NOMO-1 treated with DMSO at 0.1 percent for 48 hours (cell line): ENCODE results near the gene AAMDC.
"Not testable (repeated sequence)": the region's sequence is repeated elsewhere in the genome, so short reads cannot be mapped to it uniquely, and the experiment has no call there.

Source experiments
- DNase-seq: peaks from one replicate; lab custom pipeline; 2025; ENCODE audit not compliant: unreplicated experiment; lab: John Stamatoyannopoulos, UW

Gene AAMDC

DNA sequence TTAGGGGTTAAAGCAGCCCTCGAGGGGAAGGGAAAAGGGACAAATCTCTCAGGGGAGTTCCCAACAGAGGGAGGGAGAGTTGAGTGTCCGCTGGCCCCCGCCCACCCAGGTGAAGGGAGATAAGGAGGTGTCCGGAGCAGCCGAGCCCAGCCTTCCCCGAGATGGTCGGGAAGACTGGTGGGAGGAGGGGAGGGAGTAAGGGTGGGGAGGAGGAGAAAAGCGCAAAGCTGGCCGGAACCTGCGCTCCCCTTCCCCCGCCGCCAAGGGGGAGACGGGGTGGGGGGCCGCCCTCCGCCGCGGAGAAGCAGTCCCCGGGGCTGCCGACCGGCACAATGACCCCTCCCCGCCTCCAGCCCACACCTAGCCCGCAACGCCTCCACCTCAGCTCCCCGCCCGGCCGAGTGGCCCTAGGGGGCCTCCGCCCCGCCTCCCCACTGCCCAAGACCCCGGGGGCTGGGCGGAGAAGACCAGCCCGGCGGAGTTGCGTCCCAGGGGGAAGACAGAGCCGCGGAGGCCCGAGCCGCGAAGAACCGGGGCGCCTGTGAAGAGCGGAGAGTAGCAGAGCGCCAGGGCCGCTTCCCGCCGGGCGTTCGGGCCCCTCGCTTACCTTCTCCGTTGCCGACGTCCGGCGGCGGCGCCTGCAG lies 901 bp upstream of the AAMDC start:
- peak; percentile 9 for DNase-seq

GRCh38 chr11:77821349-77821851 lies 456 bp downstream of the AAMDC start:
- no peak for DNase-seq

DNA sequence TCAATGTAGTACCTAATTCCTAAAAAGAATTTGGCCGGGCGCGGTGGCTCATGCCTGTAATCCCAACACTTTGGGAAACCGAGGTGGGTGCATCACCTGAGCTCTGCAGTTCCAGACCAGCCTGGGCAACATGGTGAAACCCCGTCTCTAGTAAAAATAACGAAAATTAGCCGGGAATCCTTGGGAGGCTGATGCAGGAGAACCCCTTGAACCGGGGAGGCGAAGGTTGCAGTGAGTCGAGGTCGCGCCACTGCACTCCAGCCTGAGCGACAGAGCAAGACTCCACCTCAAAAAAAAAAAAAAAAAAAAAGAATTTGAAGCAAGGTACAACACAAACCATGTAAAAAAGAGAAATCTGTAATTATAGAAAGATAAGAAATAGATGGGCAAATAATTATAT lies 1.2 kb downstream of the AAMDC start:
- DNase-seq: not testable (repeated sequence)

DNA sequence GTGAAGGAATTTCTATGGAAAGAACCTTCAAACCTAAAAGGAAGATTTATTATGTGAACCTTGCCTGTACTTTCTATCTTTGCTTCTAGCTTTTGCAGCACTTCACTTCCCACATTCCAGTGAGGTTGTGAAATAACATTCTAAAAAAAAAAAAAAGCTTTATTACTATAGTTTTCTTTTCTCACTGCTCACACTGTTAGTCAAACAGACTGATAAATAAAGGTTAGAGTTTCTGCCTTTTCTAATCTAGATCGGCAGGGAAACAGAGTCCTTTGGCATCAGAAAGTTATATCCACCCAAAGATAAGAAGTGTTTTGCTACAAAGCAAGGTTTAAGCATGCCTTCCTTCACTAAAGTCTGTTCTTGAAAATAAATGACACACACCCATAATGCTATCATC lies 2.8 kb downstream of the AAMDC start:
- peak; percentile 26 for DNase-seq

- DNase-seq: no peak
These were observed 8.0 kb downstream of the AAMDC start for GRCh38 chr11:77828926-77829325.

GRCh38 chr11:77833302-77833701 lies 12.4 kb downstream of the AAMDC start:
- DNase-seq: no peak

- peak; percentile 66 for DNase-seq
These were observed 21.6 kb downstream of the AAMDC start for GRCh38 chr11:77842441-77843121.

DNA sequence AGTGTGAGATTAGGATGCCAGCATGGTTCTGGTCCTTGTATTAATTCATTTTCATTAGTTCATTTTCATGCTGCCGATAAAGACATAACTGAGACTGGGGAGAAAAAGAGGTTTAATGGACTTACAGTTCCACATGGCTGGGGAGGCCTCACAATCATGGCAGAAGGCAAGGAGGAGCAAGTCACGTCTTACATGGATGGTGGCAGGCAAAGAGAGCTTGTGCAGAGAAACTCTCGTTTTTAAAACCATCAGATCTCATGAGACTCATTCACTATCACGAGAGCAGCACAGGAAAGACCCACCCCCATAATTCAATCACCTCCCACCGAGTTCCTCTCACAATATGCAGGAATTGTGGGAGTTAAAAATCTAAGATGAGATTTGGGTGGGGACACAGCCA lies 22.8 kb downstream of the AAMDC start:
- DNase-seq: not testable (repeated sequence)

DNA sequence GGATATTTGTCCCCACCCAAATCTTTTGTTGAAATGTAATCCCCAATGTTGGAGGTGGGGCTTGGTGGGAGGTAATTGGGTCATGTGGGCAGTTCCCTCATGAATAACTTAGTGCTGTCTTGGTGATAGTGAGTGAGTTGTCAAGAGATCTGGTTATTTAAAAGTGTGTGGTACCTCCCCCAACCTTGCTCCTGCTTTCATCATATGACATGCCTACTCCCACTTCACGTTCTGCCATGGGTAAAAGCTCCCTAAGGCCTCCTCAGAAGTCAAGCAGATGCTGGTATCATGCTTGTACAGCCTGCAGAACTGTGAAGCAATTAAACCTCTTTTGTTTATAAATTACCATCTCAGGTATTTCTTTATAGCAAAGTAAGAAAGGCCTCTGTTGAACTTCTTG lies 30.6 kb downstream of the AAMDC start:
- DNase-seq: no peak

GRCh38 chr11:77854838-77855237 lies 33.9 kb downstream of the AAMDC start:
- DNase-seq: no peak

DNA sequence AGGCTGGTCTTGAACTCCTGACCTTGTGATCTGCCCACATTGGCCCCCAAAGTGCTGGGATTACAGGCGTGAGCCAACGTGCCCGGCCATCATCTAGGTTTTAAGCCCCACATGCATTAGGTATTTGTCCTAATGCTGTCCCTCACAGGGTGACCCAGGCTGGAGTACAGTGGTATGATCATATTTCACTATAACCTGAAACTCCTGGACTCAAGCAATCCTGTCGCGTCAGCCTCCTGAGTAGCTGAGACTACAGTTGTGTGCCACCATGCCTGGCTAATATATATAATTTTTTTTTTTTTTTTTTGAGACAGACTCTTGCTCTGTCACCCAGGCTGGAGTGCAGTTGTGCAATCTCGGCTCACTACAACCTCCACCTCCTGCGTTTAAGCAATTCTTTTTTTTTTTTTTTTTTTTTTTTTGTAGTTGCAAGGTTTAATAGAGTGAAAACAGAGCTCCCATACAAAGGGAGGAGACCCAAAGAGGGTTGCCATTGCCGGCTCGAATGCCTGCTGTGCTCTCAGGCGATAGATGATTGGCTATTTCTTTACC lies 37.0 kb downstream of the AAMDC start:
- not testable (repeated sequence) for DNase-seq

- not testable (repeated sequence) for DNase-seq
These were observed 40.5 kb downstream of the AAMDC start for GRCh38 chr11:77861444-77861843.

- DNase-seq: no peak
These were observed 44.9 kb downstream of the AAMDC start for GRCh38 chr11:77865805-77866204.

DNA sequence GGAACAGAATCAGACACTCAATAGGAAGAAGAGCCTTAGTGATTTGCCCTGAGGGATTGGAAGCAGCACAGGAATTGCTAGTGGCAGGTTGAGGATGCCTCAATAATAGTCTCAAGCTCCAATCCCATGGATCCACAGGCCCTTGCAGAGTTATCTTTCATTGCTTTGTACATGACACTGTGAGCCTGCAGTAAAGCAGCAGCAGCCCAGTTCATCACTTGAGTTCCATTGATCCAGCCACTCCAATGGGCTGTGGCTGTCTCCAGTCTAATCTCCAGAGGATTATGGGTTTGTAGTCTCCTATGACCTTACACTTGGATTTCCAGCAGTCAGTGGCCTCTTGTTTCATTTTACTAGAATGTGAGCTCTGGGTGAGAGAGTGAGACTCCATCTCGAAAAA lies 45.4 kb downstream of the AAMDC start:
- DNase-seq: no peak

GRCh38 chr11:77868744-77869143 lies 47.8 kb downstream of the AAMDC start:
- DNase-seq: no peak

DNA sequence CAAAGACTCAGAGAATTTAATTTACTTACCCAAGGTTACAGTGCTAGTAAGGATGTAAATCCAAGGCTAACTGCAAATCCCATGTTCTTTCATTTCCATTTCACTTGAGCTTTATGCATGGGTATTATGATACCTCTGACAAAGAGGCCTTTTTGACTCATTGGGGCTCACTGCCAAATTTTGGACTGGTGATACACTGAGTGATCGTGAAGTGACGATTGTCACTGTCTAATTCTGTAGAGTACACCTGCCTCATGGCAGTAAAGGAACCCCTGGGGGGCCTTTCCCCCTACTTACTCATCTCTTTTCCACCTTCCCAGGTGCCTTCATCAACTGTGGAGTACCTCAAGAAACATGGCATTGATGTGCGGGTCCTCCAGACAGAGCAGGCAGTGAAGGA lies 50.9 kb downstream of the AAMDC start:
- no peak for DNase-seq

DNA sequence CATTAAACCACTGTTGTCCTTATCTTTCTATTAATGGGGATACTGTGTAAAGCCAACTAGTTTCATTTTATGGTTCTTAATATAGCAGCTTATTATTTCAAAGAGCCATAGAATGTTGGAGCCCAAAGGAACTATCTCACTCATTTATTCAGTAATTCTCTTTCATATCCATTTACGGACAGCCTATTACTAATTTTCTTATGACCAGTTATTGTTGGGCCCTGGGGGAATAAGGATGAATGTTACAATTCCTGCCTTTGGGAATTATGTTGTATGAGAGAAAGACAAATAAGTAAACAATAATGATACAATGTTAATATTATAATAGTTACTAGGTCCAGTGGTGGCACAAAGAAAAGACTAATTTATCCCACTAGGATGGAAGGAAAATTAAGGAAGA lies 52.4 kb downstream of the AAMDC start:
- no peak for DNase-seq

- no peak for DNase-seq
These were observed 53.3 kb downstream of the AAMDC start for GRCh38 chr11:77874206-77874605.

DNA sequence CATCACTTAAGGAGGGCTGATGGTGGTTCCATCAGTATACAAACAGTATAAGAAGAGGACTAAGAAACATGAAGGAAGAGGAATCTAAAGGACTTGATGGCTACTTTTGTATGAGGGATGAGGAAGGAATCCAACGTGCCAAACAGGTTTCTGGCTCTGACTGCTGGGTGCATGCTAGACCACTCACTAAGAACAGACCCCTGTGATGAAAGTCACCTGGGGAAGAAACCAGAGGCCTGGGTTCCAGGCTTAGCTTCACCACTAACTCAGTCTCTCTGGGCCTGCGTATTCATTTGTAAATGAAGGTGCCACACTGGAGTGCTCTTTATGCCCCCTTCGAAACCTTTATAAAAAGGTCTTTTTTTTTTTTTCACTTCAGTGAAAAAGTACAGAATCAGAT lies 55.1 kb downstream of the AAMDC start:
- DNase-seq: no peak

DNA sequence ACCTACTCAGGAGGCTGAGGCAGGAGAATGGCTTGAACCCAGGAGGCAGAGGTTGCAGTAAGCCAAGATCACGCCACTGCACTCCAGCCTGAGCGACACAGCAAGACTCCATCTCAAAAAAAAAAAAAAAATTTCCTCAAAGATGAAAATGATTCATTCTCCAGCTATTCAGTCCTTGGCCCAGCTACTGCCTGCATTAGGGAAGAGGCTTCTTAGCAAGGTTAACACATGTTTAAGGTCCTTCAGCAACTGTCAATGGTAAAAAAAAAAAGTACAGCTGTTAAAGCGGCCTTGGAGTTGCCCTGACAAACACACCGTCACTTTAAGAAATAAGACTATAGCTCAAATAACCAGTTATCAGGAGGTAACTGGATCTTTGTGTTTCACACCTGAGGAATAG lies 57.3 kb downstream of the AAMDC start:
- DNase-seq: not testable (repeated sequence)

DNA sequence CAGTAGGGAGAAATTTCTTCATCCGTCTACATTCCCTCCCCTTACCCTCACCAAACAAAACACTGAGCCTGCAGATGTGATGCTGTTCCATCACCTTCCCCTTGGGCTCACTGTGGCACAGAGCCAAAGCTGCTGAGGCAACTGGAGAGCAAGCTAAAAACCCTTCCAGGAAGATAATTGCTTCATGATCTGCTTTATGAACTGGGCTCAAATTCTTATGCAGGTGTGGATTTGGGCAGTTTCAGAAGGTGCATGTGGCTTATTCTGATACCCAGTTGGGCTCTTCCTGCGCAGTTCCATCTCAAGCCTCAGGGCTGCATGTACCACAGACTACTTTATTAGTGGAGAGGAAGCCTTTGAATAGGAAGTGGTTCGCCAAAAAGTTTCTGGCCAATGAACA lies 58.3 kb downstream of the AAMDC start:
- no peak for DNase-seq

DNA sequence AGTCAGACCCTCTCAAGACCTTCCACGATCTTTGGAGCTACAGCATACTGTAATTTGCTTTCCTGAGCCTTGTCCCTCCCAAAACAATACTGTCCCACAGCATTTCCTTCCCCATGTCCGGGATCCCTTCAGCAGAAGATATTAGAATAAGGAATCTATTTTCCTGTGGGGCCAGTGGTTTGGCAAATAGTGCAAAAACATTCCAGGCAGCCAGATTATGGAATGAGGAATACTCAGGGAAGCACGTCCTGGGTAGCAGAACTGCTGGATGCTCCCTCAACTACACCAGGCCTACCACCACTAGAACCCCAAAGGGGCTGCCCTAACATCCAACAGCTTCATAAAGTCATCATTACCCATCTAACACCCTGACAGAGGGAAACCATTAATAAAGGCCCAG lies 61.5 kb downstream of the AAMDC start:
- DNase-seq: no peak
